ENCODE results near the gene PPP2CA. TPM values are rescaled to one million over a fixed set of nuclear protein-coding genes. Genes with fewer than 3 reads are reported as not detected.

The PPP2CA gene
- total RNA-seq (2021; ENCODE audit: unreplicated experiment) (184 TPM), Bru-seq, nascent RNA (percentile 98 among the genes with signal in this experiment), BruChase-seq, experiment 1, labeled RNA remaining after a 2-hour chase (percentile 99 among the genes with signal in this experiment), BruChase-seq, experiment 2, labeled RNA remaining after a 6-hour chase (percentile 100 among the genes with signal in this experiment)
- polyA plus RNA-seq (2012; ENCODE audit: insufficient read length), result 179 TPM
- long read RNA-seq, full-length matches to known transcripts, result 415 of 434 reads
- long read RNA-seq, partial matches to known transcripts, result 5 of 434 reads
- long read RNA-seq, other reads (novel, unspliced or antisense), result 14 of 434 reads

DNA sequence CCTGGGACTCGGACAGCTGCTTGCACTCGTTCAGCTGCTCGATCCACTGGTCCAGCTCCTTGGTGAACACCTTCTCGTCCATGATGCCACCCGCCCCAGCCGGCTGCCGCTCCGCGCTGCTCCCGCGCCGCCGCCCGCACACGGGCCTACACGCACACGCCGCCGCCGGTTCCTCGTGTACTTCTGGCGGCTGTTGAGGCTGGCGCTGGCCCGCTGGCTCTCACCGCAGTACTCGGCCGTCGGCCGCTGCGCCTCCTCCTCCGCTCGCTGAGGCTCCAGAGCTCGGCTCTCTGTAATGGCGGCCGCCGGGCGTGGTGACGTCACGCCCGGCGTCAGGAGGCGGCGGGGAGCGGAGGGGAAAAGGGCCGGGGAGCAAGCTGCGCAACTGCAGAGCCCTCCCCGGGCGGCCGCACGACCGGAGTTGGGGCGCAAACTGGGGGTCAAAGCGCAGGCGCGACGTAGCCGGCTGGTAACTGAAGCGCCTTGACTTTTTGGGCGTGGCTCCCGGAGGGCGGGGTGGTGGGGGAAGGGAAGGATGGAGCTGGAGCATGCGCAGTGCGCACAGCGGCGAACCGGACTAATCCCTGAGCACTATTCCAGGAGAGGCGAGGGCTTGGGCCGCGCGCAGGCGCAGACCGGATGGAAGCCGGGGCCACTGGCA lies at the start of gene PPP2CA:
Gene PPP2CA (minus strand): TSS at position 294 of the 661 bp plus-strand sequence. CDS start 212 bp downstream, at position 82.
- Histone ChIP-seq H3K4me3 (ENCODE audit: low read depth in 2 of 2, low read length in 2 of 2) (peak within 1 kb of the TSS; percentile 94 to 99), H3K4me1 (ENCODE audit: control insufficient read depth, insufficient read depth, low read length) (peaks cover 38% of the 10 kb centered on the region), H3K27me3 (ENCODE audit: control insufficient read depth, insufficient read depth, low read length) (no peaks in the 10 kb centered on the region), H3K9me3 (ENCODE audit: control insufficient read depth, insufficient read depth, low read depth, low read length) (no peaks in the 10 kb centered on the region), H3K27ac (ENCODE audit: low read length) (peak within 1 kb of the TSS; percentile 98), H3K36me3 (ENCODE audit: control insufficient read depth, insufficient read depth, low read length) (peaks cover 11% of the 10 kb centered on the region)
- BruUV-seq (replicated peaks), result no TSS peak
- ChIA-PET POLR2A (interaction anchor here (0.6 to 2.5 kb wide), 12 partner anchors 10 to 1310 kb away, joined by 3 to 17 read pairs (median 4); partner anchors contain the start of gene SKP1), CTCF (interaction anchor here (0.8 to 1.1 kb wide), 2 partner anchors 246 to 352 kb away, joined by 3 to 5 read pairs; no protein-coding TSS in a partner anchor)
- ATAC-seq (peak; percentile 94), DNase-seq (ENCODE audit: low read depth, low spot score) (peak; percentile 99)
- in situ Hi-C loops (cut with HindIII; ENCODE audit: low pct_unique_long_range_greater_than_20kb, low sequenced_read_pairs) (no loop called here), intact Hi-C loops (cut with micrococcal nuclease; ENCODE audit: unreplicated experiment) (loop anchor here (10.0 kb wide), 1 partner anchor 59 kb away; no protein-coding TSS in a partner anchor)
- TF ChIP-seq, protein P1, sequence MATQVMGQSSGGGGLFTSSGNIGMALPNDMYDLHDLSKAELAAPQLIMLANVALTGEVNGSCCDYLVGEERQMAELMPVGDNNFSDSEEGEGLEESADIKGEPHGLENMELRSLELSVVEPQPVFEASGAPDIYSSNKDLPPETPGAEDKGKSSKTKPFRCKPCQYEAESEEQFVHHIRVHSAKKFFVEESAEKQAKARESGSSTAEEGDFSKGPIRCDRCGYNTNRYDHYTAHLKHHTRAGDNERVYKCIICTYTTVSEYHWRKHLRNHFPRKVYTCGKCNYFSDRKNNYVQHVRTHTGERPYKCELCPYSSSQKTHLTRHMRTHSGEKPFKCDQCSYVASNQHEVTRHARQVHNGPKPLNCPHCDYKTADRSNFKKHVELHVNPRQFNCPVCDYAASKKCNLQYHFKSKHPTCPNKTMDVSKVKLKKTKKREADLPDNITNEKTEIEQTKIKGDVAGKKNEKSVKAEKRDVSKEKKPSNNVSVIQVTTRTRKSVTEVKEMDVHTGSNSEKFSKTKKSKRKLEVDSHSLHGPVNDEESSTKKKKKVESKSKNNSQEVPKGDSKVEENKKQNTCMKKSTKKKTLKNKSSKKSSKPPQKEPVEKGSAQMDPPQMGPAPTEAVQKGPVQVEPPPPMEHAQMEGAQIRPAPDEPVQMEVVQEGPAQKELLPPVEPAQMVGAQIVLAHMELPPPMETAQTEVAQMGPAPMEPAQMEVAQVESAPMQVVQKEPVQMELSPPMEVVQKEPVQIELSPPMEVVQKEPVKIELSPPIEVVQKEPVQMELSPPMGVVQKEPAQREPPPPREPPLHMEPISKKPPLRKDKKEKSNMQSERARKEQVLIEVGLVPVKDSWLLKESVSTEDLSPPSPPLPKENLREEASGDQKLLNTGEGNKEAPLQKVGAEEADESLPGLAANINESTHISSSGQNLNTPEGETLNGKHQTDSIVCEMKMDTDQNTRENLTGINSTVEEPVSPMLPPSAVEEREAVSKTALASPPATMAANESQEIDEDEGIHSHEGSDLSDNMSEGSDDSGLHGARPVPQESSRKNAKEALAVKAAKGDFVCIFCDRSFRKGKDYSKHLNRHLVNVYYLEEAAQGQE (IDR thresholded peaks at IDR 0.05; ENCODE audit: insufficient read depth in 1 of 2, low read depth in 2 of 2, low read length in 1 of 2), result no peak
- peak; percentile 71; the same call in 1 of the 2 replicates for TF ChIP-seq POLR2AphosphoS5 (IDR thresholded peaks at IDR 0.05; ENCODE audit: low read depth, low read length)
- TF ChIP-seq, protein P2, sequence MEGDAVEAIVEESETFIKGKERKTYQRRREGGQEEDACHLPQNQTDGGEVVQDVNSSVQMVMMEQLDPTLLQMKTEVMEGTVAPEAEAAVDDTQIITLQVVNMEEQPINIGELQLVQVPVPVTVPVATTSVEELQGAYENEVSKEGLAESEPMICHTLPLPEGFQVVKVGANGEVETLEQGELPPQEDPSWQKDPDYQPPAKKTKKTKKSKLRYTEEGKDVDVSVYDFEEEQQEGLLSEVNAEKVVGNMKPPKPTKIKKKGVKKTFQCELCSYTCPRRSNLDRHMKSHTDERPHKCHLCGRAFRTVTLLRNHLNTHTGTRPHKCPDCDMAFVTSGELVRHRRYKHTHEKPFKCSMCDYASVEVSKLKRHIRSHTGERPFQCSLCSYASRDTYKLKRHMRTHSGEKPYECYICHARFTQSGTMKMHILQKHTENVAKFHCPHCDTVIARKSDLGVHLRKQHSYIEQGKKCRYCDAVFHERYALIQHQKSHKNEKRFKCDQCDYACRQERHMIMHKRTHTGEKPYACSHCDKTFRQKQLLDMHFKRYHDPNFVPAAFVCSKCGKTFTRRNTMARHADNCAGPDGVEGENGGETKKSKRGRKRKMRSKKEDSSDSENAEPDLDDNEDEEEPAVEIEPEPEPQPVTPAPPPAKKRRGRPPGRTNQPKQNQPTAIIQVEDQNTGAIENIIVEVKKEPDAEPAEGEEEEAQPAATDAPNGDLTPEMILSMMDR (IDR thresholded peaks at IDR 0.05), result no peak
- 0 out of 2 replicates have a peak, but pooled peaks have one; percentile 12 for TF ChIP-seq SIN3A (IDR thresholded peaks at IDR 0.05; ENCODE audit: borderline replicate concordance, insufficient read depth, low read depth, low read length)
- no peak for TF ChIP-seq TCF7L2 (IDR thresholded peaks at IDR 0.05; ENCODE audit: low read depth, low read length)

DNA sequence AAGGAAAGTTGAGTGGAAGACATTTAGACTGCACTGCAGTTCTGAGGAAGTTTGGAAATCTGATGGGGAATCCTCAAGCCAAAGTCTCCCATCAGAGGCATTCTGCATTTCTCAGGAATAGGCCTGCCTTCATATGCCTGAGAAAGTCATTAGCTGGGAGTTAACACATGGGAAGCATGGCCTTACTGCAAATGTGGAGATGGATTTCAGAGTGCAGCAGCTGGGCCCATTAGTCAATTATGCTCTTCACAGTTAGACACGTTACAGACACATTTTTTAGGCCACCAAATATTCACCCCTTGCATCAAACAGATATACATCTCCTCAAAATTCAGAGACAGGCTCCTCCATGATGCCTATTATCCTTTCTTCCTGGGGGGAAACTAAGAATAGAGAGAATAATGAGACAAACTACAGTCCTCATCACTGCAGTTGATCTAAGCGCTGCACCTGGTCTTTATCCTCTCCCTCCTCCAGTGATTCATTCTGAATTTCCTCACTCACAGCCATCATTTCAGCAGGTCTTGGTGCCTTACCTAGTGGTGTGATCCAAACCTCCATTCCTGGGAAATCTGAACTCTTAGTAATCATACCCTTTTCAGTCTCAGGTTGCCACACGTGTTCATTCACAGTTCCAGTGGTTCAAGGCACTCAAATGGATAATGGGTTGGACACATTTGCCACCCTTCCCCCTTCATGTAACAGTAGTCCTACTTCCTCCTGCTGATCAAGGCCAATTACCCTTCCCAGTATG lies 47.9 kb upstream of the PPP2CA start:
- ATAC-seq (no peak), DNase-seq (ENCODE audit: low read depth, low spot score) (no peak)
- Histone ChIP-seq H3K9me3 (ENCODE audit: control insufficient read depth, insufficient read depth, low read depth, low read length) (no peaks in the 10 kb centered on the region), H3K36me3 (ENCODE audit: control insufficient read depth, insufficient read depth, low read length) (no peaks in the 10 kb centered on the region), H3K4me3 (ENCODE audit: low read depth in 2 of 2, low read length in 2 of 2) (no peak overlapping the region), H3K4me1 (ENCODE audit: control insufficient read depth, insufficient read depth, low read length) (no peaks in the 10 kb centered on the region), H3K27ac (ENCODE audit: low read length) (no peak overlapping the region), H3K27me3 (ENCODE audit: control insufficient read depth, insufficient read depth, low read length) (no peaks in the 10 kb centered on the region)
- no TSS peak for BruUV-seq (replicated peaks)
- intact Hi-C loops (cut with micrococcal nuclease; ENCODE audit: unreplicated experiment), result no loop called here
- ChIA-PET CTCF (no interaction called here), POLR2A (no interaction called here)
- in situ Hi-C loops (cut with HindIII; ENCODE audit: low pct_unique_long_range_greater_than_20kb, low sequenced_read_pairs), result no loop called here
- TF ChIP-seq, protein P2 (IDR thresholded peaks at IDR 0.05), result no peak
- no peak for TF ChIP-seq TCF7L2 (IDR thresholded peaks at IDR 0.05; ENCODE audit: low read depth, low read length)
- TF ChIP-seq, protein P1 (IDR thresholded peaks at IDR 0.05; ENCODE audit: insufficient read depth in 1 of 2, low read depth in 2 of 2, low read length in 1 of 2), result no peak
- no peak for TF ChIP-seq SIN3A (IDR thresholded peaks at IDR 0.05; ENCODE audit: borderline replicate concordance, insufficient read depth, low read depth, low read length)
- TF ChIP-seq POLR2AphosphoS5 (IDR thresholded peaks at IDR 0.05; ENCODE audit: low read depth, low read length), result no peak
